DMS 273 (cell line): ENCODE data around the gene RNF144B.

Experiments
- DNase-seq: peaks from one replicate; lab custom pipeline; 2025; ENCODE audit not compliant: unreplicated experiment; lab: John Stamatoyannopoulos, UW

Gene RNF144B

DNA sequence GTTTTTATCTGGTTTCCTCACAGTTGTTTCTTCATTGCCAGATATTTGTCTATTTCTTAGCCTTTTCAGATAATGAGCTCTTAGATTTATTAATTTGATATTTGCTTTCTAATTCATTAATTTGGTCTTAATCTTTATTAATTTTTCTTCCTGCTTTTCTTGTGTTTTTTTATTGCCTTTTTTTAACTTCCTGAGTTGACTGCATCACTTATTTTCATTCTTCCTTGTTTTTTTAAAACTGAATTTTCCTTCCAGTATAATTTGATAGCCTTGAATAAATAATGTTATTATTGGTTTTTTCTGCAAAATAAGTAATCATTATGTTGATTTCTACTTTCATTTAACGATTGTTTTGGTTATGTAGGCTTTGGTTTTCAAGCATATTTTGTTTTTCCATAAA, 91.5 kb downstream of the RNF144B start:
- no peak for DNase-seq

GRCh38 chr6:18481870-18482269, 94.7 kb downstream of the RNF144B start:
- no peak for DNase-seq

DNA sequence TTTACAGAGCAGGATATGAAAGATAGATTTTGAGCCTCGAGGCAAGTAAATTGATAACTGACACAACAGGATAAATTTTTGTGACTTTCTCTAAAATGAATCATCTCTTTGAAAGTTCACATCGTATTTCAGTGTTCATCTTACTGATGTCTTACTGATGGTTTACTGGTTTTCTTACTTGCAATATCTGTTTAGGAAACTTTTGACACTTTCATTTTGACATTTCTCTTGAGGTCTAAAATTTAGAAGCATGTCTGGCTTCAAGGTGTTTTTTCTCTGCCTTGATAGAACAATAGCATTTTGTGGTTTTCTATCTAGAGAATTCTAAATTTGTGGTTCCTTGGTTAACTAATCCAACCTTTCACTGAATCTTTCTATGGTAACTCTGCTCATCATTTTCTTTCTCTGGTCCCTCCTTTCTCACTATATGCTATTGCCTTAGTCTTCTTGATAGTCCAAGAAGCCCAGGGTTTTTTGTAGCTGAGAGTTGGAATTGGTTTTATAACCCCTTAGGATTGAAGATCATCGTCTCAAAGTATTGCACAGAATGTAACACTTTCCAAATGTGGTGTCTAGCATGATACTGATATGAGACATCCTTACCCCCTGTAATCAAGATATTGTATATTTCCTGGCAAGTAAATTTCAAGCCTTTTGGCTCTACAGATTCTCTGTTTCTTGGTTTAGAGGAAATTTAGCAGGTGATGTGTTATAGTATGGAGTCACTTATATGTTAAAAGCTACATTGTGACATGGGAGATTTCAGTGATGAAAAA, 98.7 kb downstream of the RNF144B start:
- no peak for DNase-seq

GRCh38 chr6:18488004-18488403, 100.9 kb downstream of the RNF144B start:
- DNase-seq: no peak

- DNase-seq: no peak
These were observed 101.5 kb downstream of the RNF144B start for GRCh38 chr6:18488526-18489270.

GRCh38 chr6:18489335-18489734, 102.2 kb downstream of the RNF144B start:
- DNase-seq: no peak

- no peak for DNase-seq
These were observed 104.3 kb downstream of the RNF144B start for GRCh38 chr6:18491308-18492045.

DNA sequence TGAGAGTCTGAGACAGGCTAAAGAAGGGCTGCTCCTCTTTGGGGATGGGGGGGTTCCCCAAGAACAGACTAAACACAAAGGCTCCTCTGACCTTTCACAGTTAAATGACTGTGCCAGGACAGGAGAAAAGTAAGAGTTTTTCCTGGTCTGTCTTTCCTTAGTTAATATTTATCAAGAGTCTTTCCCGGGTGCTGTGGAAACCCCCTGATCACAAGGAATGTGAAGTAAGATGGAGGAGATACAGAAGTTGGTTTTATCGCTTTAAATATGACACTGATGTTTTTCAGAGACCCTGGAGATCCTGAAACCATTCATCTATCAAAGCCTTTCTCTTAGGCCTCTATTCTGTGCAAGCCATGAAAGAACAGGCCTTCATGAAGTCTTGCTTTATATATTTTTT, 105.8 kb downstream of the RNF144B start:
- no peak for DNase-seq

DNA sequence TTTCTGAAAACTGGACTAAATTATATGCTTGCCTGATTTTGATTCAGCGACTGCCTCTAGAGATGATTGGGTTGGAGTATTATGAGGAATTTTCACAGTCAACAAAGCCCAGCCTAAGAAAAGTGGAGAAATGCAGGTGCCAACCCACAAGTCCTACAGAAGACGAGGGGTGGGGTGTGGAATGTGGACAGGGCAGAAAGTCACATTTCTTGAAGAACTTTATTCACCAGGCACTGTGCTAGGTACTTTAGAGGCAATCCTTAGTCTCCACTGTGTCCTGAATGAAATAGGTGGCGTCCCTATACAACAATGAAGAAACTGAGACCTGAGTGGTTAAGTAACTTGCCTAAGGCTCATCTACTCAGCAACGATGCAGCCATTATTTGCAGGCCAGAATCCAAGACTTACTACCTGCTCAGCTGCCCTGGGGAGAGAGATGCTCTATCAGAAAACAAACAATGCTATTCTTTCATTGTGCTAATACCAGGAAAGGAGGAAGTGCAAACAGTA, 106.3 kb downstream of the RNF144B start:
- no peak for DNase-seq

- DNase-seq: no peak
These were observed 106.8 kb downstream of the RNF144B start for GRCh38 chr6:18493925-18494324.

DNA sequence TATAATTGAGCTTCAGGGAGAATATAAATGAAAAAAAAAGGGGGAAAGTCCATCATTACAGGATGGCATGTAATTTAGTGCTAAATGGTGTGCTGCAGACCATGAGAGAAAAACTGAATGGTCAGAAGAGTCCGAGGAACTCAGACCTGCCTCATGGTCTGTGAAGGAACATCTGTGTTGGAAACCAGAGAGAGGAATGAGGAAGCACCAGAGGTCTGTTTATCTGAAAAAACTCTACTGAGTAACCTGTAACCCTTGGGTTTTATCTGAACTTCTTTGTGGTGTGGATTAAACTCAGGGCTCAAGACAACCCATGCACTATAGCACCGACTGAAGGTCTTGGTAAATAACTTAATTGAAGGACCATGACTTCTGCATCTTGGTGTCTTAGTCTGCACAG, 108.1 kb downstream of the RNF144B start:
- no peak for DNase-seq

GRCh38 chr6:18496462-18496861, 109.3 kb downstream of the RNF144B start:
- no peak for DNase-seq

DNA sequence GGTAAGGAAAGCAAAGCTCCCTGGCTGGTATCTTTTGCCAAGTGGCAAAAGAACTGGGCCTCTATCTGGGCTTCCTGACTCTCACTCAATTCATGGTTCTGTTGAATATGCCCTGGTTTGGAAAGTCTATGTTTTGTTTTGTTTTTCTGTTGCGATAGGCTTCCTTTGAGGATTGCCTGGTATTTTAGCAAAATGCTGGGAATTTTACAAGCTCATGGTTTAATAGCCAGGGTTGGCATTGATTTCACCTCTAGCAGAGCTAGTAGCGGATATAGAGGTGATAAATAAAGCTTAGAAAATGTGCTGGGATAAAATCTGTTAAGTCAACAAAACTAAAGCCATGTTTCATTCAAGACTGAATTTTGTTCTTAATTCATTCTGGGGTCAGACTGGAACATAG, 109.9 kb downstream of the RNF144B start:
- DNase-seq: no peak

GRCh38 chr6:18498408-18498807, 111.3 kb downstream of the RNF144B start:
- DNase-seq: no peak

DNA sequence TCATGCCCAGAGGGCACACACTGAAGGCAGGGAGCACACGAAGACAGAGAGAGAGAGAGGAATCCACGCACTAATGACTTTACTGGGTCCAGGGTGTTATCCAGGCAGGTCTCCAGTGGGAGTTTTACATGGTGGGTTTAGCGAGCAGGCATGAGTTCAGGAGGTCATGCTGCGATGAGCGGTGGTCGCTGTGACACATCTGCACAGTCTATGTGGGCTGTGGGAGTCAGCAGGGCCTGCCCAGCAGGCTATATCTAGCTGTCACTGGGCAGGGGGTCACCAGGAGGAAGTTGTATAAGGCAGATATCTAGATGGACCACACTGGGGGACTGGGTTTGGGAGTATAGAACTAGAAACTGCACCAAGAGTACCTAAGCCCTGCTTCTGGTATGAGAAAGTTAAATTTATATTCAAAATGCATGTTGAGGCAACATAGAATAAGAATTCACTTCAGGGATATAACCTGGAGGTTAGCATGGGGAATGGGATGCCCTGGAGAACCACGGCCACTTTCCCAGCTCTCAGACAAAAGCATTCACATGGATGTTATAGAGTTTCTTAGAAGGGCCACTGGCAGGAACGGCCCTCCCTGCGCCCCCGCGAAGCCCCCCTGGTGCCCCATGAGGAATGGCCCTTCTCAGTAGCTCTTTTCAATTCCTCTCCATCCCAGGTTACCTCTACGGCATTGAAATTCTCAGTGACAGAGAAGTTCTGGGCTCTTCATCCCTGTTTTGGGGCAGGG, 113.9 kb downstream of the RNF144B start:
- DNase-seq: no peak

DNA sequence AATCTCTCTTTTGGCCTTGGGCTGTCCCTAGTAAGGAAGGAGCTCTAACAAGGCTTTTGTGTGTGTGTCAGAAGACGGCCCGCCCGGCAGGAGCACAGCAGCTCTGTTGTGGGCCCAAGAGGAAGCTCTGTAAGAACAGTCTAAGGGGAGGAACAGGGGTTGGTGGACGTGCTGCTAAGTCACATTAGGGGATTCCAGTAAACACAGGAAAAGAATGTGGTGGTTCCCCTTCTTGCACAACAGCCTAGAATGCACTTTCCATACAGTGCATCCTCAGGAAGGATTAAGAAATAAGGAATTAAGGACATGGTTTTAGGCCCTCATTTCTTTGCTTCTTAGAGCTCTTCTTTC, 114.5 kb downstream of the RNF144B start:
- DNase-seq: no peak

DNA sequence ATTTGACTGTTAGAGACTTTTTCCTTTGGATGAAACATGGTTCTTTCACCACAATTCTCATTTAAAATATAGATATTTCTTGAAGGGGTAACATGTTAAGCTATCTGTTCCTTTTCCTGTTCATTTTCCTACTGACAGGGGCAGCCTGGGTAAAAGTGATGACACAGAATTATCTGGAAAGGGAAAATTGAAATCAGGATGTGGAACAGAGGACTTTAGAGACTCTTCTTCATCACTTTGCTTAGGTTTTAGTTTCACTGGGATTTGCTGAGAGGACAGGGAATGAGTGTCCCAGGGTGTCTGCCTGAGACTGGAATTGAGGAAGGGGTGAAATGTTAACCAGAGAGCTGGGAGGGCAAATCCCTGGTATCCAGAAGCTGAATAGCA, 116.0 kb downstream of the RNF144B start:
- DNase-seq: no peak

GRCh38 chr6:18503593-18504231, 116.6 kb downstream of the RNF144B start:
- peak; percentile 84 for DNase-seq

DNA sequence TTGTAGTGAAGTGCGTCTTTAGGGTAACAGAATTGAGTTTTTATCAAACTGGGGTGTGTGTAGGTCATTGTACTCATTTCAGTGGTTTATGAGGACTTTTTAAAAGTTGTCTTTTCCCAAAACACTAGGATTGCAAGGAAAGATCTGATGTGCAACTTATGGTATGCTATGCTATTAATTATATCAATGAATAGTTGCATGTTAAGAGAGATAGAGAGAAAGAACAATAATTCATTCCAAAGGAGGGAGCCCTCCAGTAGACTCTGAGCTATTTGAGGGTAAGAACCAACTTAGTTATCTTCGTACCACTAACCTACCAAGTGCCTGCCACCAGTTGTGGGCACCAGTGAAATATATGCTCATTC, 117.1 kb downstream of the RNF144B start:
- DNase-seq: no peak

GRCh38 chr6:18506382-18507017, 119.3 kb downstream of the RNF144B start:
- DNase-seq: no peak
